ENCODE results near the gene TEFM.
A peak's percentile ranks its signal among the peaks of the same experiment; 100 is the strongest.
"Not testable (repeated sequence)": the region's sequence is repeated elsewhere in the genome, so short reads cannot be mapped to it uniquely, and the experiment has no call there.

The TEFM gene, protein sequence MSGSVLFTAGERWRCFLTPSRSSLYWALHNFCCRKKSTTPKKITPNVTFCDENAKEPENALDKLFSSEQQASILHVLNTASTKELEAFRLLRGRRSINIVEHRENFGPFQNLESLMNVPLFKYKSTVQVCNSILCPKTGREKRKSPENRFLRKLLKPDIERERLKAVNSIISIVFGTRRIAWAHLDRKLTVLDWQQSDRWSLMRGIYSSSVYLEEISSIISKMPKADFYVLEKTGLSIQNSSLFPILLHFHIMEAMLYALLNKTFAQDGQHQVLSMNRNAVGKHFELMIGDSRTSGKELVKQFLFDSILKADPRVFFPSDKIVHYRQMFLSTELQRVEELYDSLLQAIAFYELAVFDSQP

DNA sequence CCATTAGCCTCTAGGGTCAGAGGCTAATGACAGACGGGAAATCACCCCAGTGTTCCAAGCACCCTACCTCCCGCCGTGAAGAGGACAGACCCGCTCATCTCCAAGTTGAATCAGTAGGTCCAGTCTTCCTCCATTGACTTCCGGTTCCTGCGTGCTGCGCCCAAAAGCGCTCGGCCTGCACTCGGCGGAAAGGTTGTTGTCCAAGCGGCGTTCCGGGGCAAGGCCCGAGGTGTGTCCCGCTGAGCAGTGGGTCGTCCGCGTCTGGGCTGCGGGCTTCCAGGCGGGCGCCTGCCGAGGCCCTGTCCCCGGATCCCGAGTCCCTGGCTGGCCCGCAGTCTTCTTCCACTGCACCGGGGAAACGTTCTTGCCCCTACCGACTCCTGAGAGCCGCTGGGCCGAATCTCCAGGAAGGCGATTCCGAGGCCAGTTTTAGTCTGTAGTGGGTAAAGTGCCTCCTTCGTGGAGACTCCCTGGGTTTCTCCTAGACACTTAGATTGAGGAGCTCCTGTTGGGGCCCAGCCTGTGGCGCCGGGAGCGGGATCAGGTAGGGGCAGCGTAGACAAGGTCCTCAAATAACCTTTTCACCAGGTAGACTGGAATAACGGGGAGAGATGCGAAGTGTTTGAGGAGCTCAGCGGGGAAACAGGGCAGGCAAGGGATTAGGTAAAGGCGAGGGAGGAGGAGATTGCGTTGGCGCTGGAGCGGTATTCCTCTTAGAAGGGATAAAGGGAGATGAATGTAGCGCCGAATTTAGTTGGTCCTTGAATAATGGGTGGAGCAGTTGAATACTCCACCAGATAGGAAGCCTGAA lies at the start of gene TEFM:
TEFM (minus strand) TSS at position 138 of the 811 bp plus-strand sequence; CDS start at position 98, 40 bp downstream.
- DNase-seq, result peak; percentile 83

DNA sequence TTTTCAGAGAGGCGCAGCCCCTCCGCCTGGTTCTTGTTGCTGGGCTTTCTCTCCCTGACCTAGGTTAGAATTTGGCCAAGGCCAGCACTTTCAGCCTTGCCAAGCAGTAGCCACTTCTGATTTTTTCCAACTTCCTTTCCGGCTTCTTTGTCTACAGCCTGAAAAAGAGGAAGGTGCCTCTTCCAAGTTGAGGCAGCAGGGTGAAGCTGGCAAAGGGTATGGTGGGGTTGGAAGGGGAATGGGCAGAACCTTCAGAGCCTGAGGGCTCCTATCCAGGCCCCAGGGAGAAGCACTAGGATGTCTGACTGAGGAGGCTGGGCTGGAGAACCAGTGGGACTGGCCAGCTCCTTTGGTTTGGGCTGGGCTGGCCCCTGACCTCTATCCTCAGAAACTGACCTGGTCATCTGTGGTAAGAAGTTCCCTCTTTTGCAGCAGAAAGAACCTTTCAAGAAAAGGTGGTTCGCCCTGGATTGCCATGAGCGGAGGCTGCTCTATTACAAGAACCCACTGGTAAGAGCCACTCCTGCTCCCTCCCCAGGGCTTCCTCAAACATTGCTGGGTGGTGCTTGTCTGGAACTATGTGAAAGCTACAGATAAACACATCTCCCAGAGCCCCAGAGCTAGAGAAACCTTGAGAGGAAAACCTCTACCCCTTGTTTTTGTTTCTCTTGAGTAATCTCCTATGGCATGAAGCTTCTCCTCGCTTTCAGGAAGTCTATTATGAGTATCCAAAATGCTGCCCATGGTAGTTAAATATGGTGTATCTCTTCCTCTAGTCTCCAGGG lies 48.2 kb upstream of the TEFM start:
- no peak for DNase-seq

DNA sequence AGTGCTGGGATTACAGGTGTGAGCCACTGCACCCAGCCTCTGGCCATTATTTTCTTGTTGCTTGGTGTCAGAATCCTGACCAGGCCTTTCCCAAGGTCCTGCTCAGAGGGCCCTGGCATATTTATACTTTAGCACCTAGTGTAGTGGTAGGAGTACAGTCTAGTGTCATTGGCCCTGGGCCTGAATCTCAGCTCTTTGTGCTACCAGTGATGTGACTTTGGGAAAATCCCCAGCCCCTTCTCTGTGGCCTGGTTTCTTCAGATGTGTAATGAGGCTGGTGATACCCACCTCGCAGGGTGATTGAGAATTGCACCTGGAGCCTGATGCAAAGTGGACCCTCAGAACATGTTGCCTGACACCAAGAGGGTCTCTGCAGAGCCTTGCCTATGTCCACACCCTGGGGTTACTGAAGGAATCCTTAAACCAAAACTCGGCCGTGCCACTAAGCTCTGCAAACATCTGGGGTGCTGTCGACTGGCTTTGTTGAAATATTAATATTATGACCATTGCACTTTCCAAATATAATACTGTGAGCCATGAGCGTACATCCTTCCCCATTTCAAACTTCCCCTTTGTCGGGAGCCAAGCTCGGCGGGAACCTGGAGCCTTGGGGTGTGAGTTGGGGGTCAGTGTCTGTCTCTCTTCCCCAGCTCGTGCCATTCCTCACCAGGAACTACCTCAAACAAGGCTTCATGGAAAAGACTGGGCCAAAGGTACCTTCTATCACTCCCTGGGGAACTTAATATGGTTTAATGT lies 46.8 kb upstream of the TEFM start:
- DNase-seq, result no peak

DNA sequence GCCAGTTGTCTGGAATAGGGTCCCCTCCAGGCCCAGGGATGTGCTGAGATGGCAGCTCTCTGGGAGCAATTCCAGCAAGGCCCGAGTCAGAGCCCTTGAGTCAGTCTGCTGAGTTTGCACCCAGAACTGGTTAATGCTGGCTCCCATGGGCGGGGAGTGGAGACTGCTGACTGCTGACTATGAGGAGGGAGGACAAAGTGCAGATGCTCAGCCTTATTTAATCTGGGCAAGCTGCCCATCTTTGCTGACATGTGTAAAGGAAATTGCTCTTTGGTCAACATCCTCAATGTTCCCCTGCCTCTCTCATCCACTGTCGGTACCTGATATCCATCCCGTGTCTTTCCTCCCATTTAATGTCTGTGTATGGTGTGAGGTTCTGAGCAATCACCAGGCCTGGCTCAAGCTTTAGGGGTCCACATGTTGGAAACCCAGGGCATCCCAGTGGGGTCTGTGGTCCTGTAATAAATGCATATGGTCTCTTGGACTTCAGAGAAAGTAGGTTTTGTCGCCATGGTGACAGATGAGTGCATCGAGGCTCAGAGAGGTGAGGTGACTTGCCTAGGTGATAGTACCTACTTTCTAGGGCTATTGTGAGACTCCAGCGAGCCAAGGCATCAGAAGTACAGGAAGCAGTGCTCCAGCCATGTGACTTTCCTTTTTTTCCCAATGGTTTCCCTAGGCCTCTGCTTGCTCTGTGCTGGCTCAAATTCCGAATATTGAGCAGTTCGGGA lies 44.8 kb upstream of the TEFM start:
- DNase-seq, result peak; percentile 20

DNA sequence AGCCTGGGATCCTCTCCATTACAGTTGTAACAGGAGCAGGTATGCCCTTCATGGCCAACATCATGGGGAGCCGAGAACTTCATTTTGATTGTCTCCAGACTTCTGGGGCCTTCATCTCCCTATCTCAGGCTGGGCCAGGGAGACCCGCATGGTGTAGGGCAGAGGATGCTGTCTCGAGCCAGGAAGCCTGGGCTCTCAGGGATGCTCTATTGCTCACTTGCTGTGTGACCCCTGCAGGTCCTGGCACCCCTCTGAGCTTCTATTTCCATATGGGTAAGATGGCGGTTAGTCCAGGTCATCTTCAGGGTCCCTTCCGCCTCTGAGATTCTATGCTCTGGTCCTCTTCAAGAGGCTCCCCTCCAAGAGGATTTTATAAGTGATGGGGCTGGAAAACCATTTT lies 44.2 kb upstream of the TEFM start:
- DNase-seq, result no peak

DNA sequence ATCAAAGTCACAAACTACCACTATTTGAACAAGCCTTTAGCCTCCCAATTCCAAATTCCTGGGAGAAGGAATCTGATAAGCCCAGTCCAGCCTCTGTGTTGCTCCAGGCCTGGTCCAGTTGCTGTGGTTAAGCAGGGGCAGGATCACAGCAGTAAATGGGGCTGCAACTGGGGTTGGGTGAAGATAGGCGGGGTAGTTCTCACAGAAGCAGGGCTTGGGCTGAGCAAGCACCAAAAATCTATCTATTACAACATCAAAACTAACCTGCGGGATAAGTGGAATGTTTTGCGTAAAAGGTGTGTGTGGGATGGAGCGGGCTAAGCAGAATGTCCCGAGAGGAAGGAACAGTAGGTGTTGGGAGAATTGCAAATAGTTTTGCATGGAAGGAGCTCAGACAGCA lies 41.8 kb upstream of the TEFM start:
- DNase-seq, result no peak

DNA sequence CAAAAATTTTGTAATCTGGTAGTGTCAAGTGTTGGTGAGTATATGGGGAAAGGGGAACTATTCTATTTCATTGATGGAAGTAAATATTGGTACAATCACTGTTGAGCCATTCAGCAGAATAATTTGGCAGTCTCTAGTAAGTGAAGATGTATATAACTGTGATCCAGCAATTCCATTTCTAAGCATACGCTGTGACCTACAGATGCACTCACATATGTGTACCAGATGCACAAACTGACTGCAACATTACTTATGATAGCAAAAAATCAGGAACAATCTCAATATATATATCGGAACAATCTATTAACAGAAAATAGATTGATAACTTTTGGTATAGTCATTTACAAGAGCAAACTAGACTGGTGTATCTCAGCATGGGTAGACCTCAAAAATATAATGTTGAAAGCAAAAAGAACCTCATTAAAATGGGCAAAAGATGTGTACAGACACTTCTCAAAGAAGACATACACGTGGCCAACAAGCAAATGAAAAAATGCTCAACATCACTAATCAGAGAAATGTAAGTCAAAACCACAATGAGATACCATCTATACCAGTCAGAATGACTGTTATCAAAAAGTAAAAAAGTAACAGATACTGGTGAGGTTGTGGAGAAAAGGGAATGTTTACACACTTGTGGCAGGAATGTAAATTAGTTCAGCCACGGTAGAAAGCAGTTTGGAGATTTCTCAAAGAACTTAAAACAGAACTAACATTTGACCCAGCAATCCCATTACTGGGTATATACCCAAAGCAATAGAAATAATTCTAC lies 36.5 kb upstream of the TEFM start:
- DNase-seq, result no peak

DNA sequence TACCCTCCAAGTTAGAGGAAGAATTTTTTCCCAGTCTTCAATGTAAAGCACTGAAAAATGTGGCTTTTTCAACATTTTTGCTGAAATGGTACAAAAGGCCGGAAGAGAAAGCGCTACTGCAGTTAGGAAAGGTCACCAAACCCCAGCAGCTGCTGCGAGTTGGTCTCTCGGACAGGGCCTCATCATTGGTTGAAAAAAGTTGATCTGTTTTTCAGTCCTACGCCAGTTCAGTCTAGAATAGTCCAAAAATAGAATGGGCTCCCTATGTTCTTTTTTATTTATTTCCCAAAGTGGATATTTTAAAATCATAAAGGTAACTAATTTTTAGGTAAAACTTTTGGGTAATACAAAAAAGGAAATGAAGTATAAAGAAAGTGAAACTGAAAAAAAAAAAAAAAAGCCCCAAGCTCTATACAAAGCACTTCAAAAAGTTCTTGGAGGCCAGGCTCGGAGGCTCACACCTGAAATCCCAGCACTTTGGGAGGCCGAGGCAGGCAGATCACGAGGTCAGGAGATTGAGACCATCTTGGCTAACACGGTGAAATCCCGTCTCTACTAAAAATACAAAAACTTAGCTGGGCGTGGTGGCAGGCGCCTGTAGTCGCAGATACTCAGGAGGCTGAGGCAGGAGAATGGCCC lies 33.1 kb upstream of the TEFM start:
- DNase-seq, result no peak

DNA sequence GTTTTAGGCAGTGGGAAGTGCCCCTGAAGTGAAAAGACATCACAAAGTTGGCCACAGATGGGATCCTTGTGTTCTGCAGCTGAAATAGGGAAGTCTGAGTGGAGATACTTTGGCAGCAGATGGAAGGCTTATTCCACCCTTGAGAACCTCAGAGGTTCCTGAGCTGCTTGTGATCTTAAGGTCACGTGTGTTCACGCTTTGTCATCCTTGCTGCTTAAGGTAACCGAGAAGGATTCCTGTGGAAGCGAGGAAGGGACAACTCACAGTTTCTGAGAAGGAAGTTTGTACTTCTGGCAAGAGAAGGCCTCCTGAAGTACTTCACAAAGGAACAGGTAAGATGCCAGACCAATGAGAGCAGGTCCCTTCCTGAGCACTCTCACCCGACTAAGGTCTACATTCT lies 27.9 kb upstream of the TEFM start:
- no peak for DNase-seq

DNA sequence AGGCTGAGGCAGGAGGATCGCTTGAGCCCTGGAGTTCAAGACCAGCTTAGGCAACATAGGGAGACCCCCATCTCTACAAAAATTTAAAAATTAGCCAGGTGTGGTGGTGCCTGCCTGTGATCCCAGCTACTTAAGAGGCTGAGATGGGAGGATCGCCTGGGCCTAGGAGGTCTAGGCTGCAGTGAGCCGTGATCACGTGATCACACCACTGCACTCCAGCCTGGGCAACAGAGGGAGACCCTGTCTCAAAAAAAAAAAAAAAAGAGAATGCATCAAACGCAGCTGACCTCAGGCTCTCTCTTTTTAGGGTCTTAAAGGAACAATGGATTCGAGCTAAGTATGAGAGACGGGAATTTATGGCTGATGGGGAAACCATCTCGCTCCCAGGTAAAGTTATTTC lies 25.5 kb upstream of the TEFM start:
- not testable (repeated sequence) for DNase-seq

DNA sequence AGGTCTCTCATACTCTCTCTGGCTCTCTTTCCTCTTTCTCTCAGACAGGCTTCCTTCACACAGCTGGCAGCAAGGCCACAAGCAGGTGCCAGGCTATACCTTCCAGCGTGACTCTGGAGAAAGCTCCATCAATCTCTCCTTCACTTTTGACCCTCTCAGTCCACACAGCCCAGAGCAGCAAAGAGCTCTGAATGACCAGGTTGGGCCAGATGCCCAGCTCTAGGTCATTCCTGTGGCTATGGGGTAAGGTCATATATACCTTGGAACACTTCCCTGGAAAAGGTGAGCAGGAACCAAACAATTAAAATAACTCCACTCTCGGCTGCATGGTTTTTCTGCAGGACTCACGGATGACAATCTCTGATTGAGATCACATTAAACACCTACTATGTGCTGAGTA lies 24.5 kb upstream of the TEFM start:
- no peak for DNase-seq

DNA sequence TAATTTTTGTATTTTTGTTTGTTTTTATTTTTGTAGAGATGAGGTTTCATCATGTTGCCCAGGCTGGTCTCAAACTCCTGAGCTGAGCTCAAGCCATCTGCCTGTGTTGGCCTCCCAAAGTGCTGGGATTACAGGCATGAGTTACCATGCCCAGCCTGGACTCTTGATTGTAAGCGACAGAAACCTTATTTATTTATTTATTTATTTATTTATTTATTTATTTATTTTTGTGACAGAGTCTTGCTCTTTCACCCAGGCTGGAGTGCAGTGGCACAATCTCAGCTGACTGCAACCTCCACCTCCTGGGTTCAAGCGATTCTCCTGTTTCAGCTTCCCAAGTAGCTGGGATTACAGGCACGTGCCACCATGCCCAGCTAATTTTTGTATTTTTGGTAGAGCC lies 23.8 kb upstream of the TEFM start:
- DNase-seq, result not testable (repeated sequence)

DNA sequence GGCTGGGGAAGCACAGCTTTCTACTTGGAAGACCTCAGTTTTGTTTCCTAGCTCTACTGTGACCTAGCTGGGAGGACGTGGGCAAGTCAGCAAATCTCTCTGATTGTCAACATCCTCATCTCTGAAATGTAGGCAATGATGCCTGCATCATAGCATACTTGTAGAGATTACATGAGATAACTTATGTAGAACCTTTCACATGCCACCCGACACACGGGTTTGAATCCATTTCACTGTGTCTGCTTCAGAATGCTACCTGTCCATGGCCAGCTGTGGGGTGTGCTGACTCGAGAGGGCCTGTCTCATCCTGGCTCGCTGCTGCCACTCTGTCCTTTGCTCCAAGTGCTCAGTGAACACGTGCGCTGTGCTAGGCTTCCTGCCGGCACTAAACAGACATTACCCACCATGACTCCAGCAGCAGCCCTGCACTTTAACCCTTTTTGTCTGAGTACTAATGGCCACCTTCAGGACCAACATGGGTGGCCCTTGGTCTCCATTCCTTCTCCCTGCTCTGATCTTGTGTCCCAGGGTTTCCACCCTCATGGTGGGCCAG lies 23.1 kb upstream of the TEFM start:
- no peak for DNase-seq

DNA sequence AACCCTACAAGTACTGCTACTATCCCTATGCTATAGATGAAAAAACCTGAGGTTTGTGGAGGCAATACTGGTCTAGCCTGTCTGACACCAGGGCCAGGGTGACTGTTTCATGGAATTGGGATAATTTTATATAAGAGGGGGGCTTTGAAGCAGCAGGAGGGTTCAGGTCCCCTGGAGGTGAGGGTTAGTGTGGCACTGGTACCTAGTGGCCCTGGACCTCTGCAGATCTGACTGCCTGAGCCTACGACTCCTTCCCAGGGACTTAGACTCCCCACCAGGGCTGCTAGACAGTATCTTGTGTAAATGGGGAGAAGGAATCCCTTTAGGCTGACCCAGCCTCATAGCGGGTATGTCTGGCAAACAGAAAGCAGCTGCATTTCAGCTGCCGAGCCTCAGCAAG lies 22.5 kb upstream of the TEFM start:
- no peak for DNase-seq

DNA sequence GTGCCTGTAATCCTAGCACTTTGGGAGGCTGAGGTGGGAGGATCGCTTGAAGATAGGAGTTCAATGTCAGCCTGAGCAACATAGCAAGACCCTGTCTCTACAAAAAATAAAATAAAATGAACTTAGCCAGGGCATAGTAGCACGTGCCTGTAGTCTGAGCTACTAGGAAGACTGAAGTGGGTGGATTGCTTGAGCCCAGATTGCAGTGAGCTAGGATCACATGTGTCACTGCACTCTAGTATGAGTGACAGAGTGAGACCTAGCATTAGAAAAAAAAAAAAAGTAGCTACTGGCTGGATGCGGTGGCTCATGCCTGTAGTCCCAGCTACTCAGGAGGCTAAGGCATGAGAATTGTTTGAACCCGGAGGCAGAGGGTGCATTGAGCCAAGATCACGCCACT lies 21.7 kb upstream of the TEFM start:
- DNase-seq, result no peak

DNA sequence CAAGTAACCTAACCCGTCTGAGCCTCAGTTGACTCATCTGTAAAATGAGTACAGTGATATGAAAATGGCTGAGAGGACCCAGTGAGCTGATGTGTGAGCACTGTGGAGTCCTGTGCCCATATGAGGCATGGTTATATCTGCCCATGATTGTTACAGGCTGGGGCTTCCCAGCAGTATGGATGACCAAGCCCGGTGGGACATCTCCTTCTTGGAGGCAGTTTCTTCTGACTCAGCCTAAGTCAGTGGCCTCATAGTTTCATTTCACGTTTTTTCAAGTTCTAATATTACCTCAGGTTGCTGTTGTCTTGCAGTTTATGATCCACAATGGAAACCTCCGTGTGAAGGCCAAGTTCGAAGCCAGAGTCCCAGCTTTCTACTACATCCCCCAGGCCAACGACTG lies 20.5 kb upstream of the TEFM start:
- DNase-seq, result no peak

DNA sequence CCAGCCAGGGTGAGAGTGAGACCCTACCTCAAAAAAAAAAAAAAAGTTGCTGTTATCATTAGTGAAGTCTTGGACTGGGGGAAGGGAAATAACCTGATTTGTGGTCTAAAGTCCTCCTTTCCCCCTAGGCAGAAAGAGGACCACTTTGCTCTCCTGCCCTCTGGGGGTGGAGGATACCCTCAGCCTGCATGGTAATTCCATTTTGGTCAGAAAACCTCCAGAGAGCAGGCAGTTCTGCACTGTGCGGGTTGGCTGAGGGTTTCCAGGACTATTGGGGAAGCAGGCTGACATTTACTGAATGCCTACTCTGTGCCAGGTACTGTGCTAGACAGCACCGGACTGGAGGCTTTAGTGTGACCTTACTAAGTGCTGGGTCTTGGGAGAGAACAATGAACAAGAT lies 18.3 kb upstream of the TEFM start:
- no peak for DNase-seq

DNA sequence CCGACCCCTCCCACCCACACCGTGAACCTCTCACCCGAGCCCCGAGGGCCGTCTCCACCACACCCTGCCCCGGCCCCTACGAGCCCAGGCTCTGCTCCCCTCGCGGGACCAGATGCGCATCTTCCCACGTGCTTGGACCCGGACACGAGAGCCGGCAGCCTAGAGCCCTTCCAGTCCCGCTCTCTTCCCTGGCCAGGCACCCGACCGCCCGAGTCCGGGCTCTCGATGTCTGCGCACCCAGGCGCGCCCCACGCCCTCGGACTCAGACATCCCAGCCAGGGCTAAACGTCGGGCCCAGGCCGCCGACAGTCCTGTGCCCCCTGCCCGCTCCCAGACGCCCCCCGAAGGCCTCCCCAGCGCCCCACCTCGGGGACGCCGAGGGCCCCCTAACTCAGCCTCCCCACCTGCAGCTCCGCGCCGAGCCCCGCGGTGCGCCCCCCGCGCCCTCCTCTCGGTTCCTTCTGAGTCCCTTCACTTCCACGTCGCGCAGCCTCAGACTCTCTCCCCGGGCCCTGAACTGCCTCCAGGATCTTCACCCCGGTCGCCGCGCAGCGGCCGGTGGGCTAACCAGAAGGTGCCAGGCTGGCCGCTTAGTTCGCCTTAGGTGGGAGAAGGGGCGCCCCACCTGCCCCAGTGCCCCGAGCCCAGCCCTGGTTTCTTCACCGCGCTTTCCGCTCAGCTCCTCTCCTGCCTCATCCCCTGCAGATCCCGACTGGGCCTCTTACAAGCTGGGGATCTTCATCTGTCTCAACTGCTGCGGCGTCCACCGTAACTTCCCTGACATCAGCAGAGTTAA lies 16.4 kb upstream of the TEFM start:
- no peak for DNase-seq

DNA sequence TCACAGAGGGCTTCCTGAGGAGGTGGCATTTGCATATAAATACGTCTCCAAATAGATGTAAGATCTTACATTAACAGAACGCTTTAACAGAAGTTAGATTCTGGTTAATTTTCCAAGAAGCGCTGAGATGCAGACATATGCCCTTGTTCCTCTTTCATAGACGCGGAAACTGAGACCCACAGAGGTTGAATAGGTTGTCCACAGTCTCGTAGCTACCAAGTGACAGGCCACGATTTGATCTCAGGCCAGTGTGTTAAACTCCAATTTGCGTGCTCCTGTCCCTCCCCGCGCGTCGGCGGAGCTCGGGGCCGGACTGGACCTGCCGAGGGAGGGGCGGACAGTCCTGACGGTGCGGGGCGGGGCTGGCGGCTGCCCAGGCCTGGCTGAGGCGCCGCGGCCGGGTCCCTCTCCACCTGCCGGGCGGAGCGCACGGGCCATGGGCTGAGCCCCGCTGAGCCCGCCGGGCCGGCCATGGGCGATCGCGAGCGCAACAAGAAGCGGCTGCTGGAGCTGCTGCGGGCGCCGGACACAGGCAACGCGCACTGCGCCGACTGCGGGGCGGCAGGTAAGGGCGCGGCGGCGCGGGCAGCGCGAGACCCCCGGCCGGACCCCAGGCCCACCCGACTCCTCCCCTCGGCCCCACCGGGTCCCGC lies 15.6 kb upstream of the TEFM start, which contains the start of gene ADAP2:
ADAP2 (plus strand) TSS at position 402 of the 653 bp plus-strand sequence; CDS start at position 472, 70 bp downstream.
- DNase-seq, result no peak
